Measurements from ENCODE around the gene PPY.

DNA sequence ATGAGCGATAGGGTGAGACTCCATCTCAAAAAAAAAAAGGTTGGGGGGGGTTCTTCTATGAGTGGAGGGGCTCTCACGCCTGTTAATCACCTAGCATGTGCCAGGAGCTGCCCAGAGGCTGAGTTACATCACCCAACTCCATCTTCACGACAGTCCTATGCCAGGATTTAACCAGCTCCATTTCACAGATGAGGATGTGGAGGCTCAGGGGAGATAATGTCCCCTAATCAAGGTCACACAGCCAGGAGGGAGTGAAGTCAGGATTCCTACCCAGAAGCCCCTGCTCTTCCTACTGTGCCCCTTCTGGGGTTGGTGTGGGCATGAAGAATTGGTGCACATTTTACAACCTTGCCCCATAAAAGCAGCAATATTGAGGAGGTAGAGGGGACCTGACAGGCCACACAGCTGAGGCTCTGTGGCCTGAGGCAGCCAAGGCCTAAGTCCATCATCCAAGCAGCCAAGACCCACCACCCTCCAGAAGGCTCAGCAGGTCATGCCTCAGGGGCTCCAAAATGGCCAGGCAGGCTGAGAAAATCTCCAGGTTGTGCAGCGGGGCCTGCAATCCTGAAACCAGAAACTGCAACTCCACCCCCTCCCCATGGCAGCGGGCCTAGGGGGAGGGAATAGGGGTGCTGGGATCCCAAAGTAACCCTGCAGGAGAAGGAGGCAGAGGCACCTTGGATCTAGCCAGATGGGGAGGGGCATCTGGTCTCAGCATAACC is 6.9 kb downstream of the PPY start:
- TF ChIP-seq, protein P1, sequence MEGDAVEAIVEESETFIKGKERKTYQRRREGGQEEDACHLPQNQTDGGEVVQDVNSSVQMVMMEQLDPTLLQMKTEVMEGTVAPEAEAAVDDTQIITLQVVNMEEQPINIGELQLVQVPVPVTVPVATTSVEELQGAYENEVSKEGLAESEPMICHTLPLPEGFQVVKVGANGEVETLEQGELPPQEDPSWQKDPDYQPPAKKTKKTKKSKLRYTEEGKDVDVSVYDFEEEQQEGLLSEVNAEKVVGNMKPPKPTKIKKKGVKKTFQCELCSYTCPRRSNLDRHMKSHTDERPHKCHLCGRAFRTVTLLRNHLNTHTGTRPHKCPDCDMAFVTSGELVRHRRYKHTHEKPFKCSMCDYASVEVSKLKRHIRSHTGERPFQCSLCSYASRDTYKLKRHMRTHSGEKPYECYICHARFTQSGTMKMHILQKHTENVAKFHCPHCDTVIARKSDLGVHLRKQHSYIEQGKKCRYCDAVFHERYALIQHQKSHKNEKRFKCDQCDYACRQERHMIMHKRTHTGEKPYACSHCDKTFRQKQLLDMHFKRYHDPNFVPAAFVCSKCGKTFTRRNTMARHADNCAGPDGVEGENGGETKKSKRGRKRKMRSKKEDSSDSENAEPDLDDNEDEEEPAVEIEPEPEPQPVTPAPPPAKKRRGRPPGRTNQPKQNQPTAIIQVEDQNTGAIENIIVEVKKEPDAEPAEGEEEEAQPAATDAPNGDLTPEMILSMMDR (IDR thresholded peaks at IDR 0.05): no peak
- no peak for TF ChIP-seq POLR2A (IDR thresholded peaks at IDR 0.05)
